HEK293 (cell line): ENCODE data around the gene STS.

ENCODE experiments used
- CTCF ChIA-PET: fragments of 350-600 bp; formaldehyde crosslinking; extraction: SDS; loops from one replicate; lab custom pipeline; 2021; ENCODE audit warnings: antibody characterized with exemption; lab: Yijun Ruan, JAX
- POLR2A ChIA-PET: fragments of 300-600 bp; formaldehyde crosslinking; extraction: SDS; loops from one replicate; lab custom pipeline; 2020; ENCODE audit warnings: antibody characterized with exemption, inconsistent platforms; lab: Yijun Ruan, JAX
- H3K27ac ChIP-seq: fragments of 200-500 bp; sonication (Bioruptor generic); 2 replicates; pipeline ENCODE4 v1.5.1; 2014; ENCODE audit warnings: low read depth, low read length, control low read depth, inconsistent platforms; ENCODE audit errors: extremely low read depth
- H3K36me3 ChIP-seq, 2 experiments: fragments of 200-500 bp in 1 of 2; sonication (Bioruptor generic) in 1 of 2; 1 replicate in 1 of 2; 2 replicates in 1 of 2; pipeline ENCODE4 v1.5.1; 2014 to 2017; ENCODE audit warnings: inconsistent platforms in 2 of 2, low read length in 2 of 2; ENCODE audit not compliant: control insufficient read depth in 2 of 2, insufficient read depth in 1 of 2
- H3K4me1 ChIP-seq: fragments of 200-500 bp; sonication (Bioruptor generic); 2 replicates; pipeline ENCODE4 v1.5.1; 2014; ENCODE audit warnings: mild to moderate bottlenecking, low read length, inconsistent platforms; ENCODE audit not compliant: control insufficient read depth, insufficient read depth
- H3K4me3 ChIP-seq: 2 replicates; pipeline ENCODE4 v1.5.1; 2011; ENCODE audit warnings: low read depth, mild to moderate bottlenecking, control low read depth, low read length, moderate library complexity
- H3K9me3 ChIP-seq: fragments of 200-500 bp; sonication (Bioruptor generic); 2 replicates; pipeline ENCODE4 v1.5.1; 2014; ENCODE audit warnings: low read depth, low read length, inconsistent platforms; ENCODE audit not compliant: control insufficient read depth, insufficient read depth
- BCL11A ChIP-seq: fragments of 450-650 bp; formaldehyde crosslinking; IDR thresholded peaks from 2 replicates; pipeline ENCODE4 v1.5.1; 2016; ENCODE audit warnings: low read depth, missing biosample characterization, missing genetic modification characterization
- EGR2 ChIP-seq: fragments of 450-650 bp; formaldehyde crosslinking; IDR thresholded peaks from 2 replicates; pipeline ENCODE4 v1.5.1; 2016; ENCODE audit warnings: low read depth, missing biosample characterization, missing genetic modification characterization
- KLF16 ChIP-seq: fragments of 450-650 bp; formaldehyde crosslinking; IDR thresholded peaks from 2 replicates; pipeline ENCODE4 v1.5.1; 2017; ENCODE audit warnings: missing biosample characterization, missing genetic modification characterization
- MZF1 ChIP-seq: fragments of 450-650 bp; formaldehyde crosslinking; IDR thresholded peaks from 2 replicates; pipeline ENCODE4 v1.5.1; 2017; ENCODE audit warnings: missing biosample characterization, missing genetic modification characterization, borderline replicate concordance
- SP3 ChIP-seq: fragments of 450-650 bp; formaldehyde crosslinking; IDR thresholded peaks from 2 replicates; pipeline ENCODE4 v1.5.1; 2016; ENCODE audit warnings: missing biosample characterization, missing genetic modification characterization
- ZBTB17 ChIP-seq: fragments of 450-650 bp; formaldehyde crosslinking; IDR thresholded peaks from 2 replicates; pipeline ENCODE4 v1.5.1; 2016; ENCODE audit warnings: missing biosample characterization, missing genetic modification characterization
- ZBTB7A ChIP-seq: fragments of 450-650 bp; formaldehyde crosslinking; IDR thresholded peaks from 2 replicates; pipeline ENCODE4 v1.5.1; 2016; ENCODE audit warnings: low read depth, missing biosample characterization, missing genetic modification characterization
- ZEB2 ChIP-seq: fragments of 450-650 bp; formaldehyde crosslinking; IDR thresholded peaks from 2 replicates; pipeline ENCODE4 v1.5.1; 2016; ENCODE audit warnings: missing biosample characterization, missing genetic modification characterization
- ZNF146 ChIP-seq: fragments of 450-650 bp; formaldehyde crosslinking; IDR thresholded peaks from 2 replicates; pipeline ENCODE4 v1.5.1; 2016; ENCODE audit warnings: missing biosample characterization, missing genetic modification characterization
- ZNF157 ChIP-seq: fragments of 450-650 bp; formaldehyde crosslinking; IDR thresholded peaks from 2 replicates; pipeline ENCODE4 v1.5.1; 2016; ENCODE audit warnings: missing biosample characterization, missing genetic modification characterization
- ZNF175 ChIP-seq: fragments of 450-650 bp; formaldehyde crosslinking; IDR thresholded peaks from 2 replicates; pipeline ENCODE4 v1.5.1; 2016; ENCODE audit warnings: missing biosample characterization, missing genetic modification characterization
- ZNF266 ChIP-seq: fragments of 450-650 bp; formaldehyde crosslinking; IDR thresholded peaks from 2 replicates; pipeline ENCODE4 v1.5.1; 2016; ENCODE audit warnings: missing biosample characterization, missing genetic modification characterization, low read depth
- ZNF302 ChIP-seq: fragments of 450-650 bp; formaldehyde crosslinking; IDR thresholded peaks from 2 replicates; pipeline ENCODE4 v1.5.1; 2016; ENCODE audit warnings: missing biosample characterization, missing genetic modification characterization, low read depth
- ZNF335 ChIP-seq: fragments of 450-650 bp; formaldehyde crosslinking; conservative IDR thresholded peaks from 2 replicates; pipeline ENCODE4 v1.5.1; 2016; ENCODE audit warnings: missing biosample characterization, missing genetic modification characterization
- ZNF37A ChIP-seq: fragments of 450-650 bp; IDR thresholded peaks from 2 replicates; pipeline ENCODE4 v1.5.1; 2018; ENCODE audit warnings: missing biosample characterization, missing genetic modification characterization
- ZNF514 ChIP-seq: fragments of 450-650 bp; formaldehyde crosslinking; IDR thresholded peaks from 2 replicates; pipeline ENCODE4 v1.5.1; 2016; ENCODE audit warnings: missing biosample characterization, missing genetic modification characterization
- ZNF549 ChIP-seq: fragments of 450-650 bp; IDR thresholded peaks from 2 replicates; pipeline ENCODE4 v1.5.1; 2018; ENCODE audit warnings: missing biosample characterization, missing genetic modification characterization, mild to moderate bottlenecking, inconsistent platforms, moderate library complexity
- ZNF560 ChIP-seq: fragments of 450-650 bp; formaldehyde crosslinking; IDR thresholded peaks from 2 replicates; pipeline ENCODE4 v1.5.1; 2017; ENCODE audit warnings: missing biosample characterization, missing genetic modification characterization, borderline replicate concordance
- ZNF621 ChIP-seq: fragments of 450-650 bp; formaldehyde crosslinking; IDR thresholded peaks from 2 replicates; pipeline ENCODE4 v1.5.1; 2017; ENCODE audit warnings: missing biosample characterization, missing genetic modification characterization
- ZNF664 ChIP-seq: fragments of 450-650 bp; formaldehyde crosslinking; IDR thresholded peaks from 2 replicates; pipeline ENCODE4 v1.5.1; 2016; ENCODE audit warnings: missing biosample characterization, missing genetic modification characterization
- ZNF701 ChIP-seq: fragments of 450-650 bp; formaldehyde crosslinking; IDR thresholded peaks from 2 replicates; pipeline ENCODE4 v1.5.1; 2016; ENCODE audit warnings: missing biosample characterization, missing genetic modification characterization
- ZNF768 ChIP-seq: fragments of 450-650 bp; formaldehyde crosslinking; IDR thresholded peaks from 2 replicates; pipeline ENCODE4 v1.5.1; 2018; ENCODE audit warnings: missing biosample characterization, mild to moderate bottlenecking, missing genetic modification characterization
- ZNF777 ChIP-seq: fragments of 450-650 bp; formaldehyde crosslinking; IDR thresholded peaks from 2 replicates; pipeline ENCODE4 v1.5.1; 2017; ENCODE audit warnings: missing biosample characterization, missing genetic modification characterization, borderline replicate concordance
- ZNF785 ChIP-seq: fragments of 450-650 bp; formaldehyde crosslinking; IDR thresholded peaks from 2 replicates; pipeline ENCODE4 v1.5.1; 2016; ENCODE audit warnings: missing biosample characterization, missing genetic modification characterization
- ZNF837 ChIP-seq: fragments of 450-650 bp; formaldehyde crosslinking; IDR thresholded peaks from 2 replicates; pipeline ENCODE4 v1.5.1; 2016; ENCODE audit warnings: missing biosample characterization, missing genetic modification characterization
- TF ChIP-seq, protein P1 (sequence below): fragments of 450-650 bp; formaldehyde crosslinking; IDR thresholded peaks from 2 replicates; pipeline ENCODE4 v1.5.1; 2016; ENCODE audit warnings: missing biosample characterization, missing genetic modification characterization, borderline replicate concordance
- TF ChIP-seq, protein P2 (sequence below): fragments of 450-650 bp; formaldehyde crosslinking; IDR thresholded peaks from 2 replicates; pipeline ENCODE4 v1.5.1; 2016; ENCODE audit warnings: missing biosample characterization, missing genetic modification characterization
- TF ChIP-seq, protein P3 (sequence below): fragments of 450-650 bp; formaldehyde crosslinking; IDR thresholded peaks from 2 replicates; pipeline ENCODE4 v1.5.0; 2017; ENCODE audit warnings: missing biosample characterization, missing genetic modification characterization, borderline replicate concordance
- TF ChIP-seq, protein P4 (sequence below): fragments of 450-650 bp; formaldehyde crosslinking; IDR thresholded peaks from 2 replicates; pipeline ENCODE4 v1.5.1; 2016; ENCODE audit warnings: missing biosample characterization, missing genetic modification characterization, borderline replicate concordance

STS gene

DNA sequence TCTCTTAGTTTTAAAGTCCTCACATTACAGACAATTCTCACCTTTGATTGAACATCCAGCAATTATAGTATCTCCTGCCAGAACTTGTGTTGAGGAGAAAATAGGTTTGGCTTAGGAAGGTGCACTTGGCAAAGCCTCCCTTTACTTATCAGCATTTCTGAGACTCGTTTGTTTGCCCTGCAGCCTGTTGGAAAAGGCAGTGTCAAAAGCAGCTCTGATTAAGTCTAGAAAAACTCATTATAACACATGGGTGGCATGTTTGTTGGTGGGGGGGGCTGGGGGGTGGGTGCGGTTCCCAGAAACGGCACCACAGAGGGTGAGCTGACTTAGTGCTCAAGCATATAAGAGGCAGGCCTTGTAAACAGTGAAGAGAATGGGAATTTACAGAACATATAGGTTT, 22.1 kb downstream of the STS start:
- CTCF ChIA-PET = no interaction called here
- no peak for TF ChIP-seq ZBTB17 (tag by site-specific recombination)
- TF ChIP-seq ZNF335 (tag by site-specific recombination) = no peak
- TF ChIP-seq ZNF549 = no peak
- TF ChIP-seq ZNF664 = no peak
- no peak for TF ChIP-seq ZNF777 (tag by site-specific recombination)
- no peak for TF ChIP-seq ZNF560 (tag by site-specific recombination)
- no peak for TF ChIP-seq ZNF146 (tag by site-specific recombination)
- TF ChIP-seq ZNF514 (tag by site-specific recombination) = no peak
- TF ChIP-seq ZNF837 (tag by site-specific recombination) = no peak
- no peak for TF ChIP-seq ZNF175 (tag by site-specific recombination)
- TF ChIP-seq ZNF785 (tag by site-specific recombination) = no peak
- TF ChIP-seq SP3 = no peak
- no peak for TF ChIP-seq ZNF768 (tag by site-specific recombination)
- no peak for TF ChIP-seq ZNF621 (tag by site-specific recombination)
- TF ChIP-seq MZF1 (tag by site-specific recombination) = no peak
- H3K4me1 ChIP-seq = no peaks in the 10 kb centered on the region
- H3K36me3 ChIP-seq = no peaks in the 10 kb centered on the region
- no peaks in the 10 kb centered on the region for H3K9me3 ChIP-seq
- POLR2A ChIA-PET = no interaction called here
- H3K27ac ChIP-seq = no peak overlapping the region
- no peak overlapping the region for H3K4me3 ChIP-seq

DNA sequence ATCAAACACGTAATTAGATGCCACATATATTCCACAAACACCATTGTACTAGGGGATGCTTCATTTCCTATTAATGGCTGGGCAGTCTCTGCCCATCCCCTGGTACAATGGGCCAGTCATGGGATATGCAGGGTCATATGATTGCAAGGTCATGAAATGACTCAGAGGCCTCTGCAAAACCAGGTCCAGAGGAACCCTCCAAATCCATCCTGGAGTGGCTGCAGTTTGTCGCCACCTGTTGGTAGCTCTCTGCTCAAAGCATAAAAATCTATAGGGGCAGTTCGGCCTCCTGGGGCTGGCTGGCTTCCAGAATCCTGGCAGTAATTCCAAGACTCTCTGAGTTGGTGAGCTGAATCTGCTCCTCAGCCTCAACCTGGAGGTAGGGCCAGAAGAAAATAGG, 23.4 kb downstream of the STS start:
- Histone ChIP-seq H3K4me1 (no peaks in the 10 kb centered on the region), H3K27ac (no peak overlapping the region), H3K9me3 (no peaks in the 10 kb centered on the region), H3K36me3 (no peaks in the 10 kb centered on the region), H3K4me3 (no peak overlapping the region)
- ChIA-PET CTCF (interaction anchor here (0.5 to 1.5 kb wide), 7 partner anchors 11 to 1690 kb away, joined by 3 to 6 read pairs (median 3); no protein-coding TSS in a partner anchor), POLR2A (no interaction called here)
- TF ChIP-seq ZNF266 (tag by site-specific recombination) (no peak), ZNF157 (tag by site-specific recombination) (no peak), BCL11A (tag by site-specific recombination) (no peak), ZNF701 (tag by site-specific recombination) (no peak), ZEB2 (tag by site-specific recombination) (no peak), EGR2 (tag by site-specific recombination) (no peak), ZNF37A (tag by site-specific recombination) (no peak), ZBTB7A (tag by site-specific recombination) (no peak), ZNF302 (tag by site-specific recombination) (no peak), KLF16 (no peak)
- TF ChIP-seq, protein P1, sequence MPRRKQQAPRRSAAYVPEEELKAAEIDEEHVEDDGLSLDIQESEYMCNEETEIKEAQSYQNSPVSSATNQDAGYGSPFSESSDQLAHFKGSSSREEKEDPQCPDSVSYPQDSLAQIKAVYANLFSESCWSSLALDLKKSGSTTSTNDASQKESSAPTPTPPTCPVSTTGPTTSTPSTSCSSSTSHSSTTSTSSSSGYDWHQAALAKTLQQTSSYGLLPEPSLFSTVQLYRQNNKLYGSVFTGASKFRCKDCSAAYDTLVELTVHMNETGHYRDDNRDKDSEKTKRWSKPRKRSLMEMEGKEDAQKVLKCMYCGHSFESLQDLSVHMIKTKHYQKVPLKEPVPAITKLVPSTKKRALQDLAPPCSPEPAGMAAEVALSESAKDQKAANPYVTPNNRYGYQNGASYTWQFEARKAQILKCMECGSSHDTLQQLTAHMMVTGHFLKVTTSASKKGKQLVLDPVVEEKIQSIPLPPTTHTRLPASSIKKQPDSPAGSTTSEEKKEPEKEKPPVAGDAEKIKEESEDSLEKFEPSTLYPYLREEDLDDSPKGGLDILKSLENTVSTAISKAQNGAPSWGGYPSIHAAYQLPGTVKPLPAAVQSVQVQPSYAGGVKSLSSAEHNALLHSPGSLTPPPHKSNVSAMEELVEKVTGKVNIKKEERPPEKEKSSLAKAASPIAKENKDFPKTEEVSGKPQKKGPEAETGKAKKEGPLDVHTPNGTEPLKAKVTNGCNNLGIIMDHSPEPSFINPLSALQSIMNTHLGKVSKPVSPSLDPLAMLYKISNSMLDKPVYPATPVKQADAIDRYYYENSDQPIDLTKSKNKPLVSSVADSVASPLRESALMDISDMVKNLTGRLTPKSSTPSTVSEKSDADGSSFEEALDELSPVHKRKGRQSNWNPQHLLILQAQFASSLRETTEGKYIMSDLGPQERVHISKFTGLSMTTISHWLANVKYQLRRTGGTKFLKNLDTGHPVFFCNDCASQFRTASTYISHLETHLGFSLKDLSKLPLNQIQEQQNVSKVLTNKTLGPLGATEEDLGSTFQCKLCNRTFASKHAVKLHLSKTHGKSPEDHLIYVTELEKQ (tag by site-specific recombination) = no peak
- TF ChIP-seq, protein P2, sequence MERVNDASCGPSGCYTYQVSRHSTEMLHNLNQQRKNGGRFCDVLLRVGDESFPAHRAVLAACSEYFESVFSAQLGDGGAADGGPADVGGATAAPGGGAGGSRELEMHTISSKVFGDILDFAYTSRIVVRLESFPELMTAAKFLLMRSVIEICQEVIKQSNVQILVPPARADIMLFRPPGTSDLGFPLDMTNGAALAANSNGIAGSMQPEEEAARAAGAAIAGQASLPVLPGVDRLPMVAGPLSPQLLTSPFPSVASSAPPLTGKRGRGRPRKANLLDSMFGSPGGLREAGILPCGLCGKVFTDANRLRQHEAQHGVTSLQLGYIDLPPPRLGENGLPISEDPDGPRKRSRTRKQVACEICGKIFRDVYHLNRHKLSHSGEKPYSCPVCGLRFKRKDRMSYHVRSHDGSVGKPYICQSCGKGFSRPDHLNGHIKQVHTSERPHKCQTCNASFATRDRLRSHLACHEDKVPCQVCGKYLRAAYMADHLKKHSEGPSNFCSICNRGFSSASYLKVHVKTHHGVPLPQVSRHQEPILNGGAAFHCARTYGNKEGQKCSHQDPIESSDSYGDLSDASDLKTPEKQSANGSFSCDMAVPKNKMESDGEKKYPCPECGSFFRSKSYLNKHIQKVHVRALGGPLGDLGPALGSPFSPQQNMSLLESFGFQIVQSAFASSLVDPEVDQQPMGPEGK = no peak
- TF ChIP-seq, protein P3, sequence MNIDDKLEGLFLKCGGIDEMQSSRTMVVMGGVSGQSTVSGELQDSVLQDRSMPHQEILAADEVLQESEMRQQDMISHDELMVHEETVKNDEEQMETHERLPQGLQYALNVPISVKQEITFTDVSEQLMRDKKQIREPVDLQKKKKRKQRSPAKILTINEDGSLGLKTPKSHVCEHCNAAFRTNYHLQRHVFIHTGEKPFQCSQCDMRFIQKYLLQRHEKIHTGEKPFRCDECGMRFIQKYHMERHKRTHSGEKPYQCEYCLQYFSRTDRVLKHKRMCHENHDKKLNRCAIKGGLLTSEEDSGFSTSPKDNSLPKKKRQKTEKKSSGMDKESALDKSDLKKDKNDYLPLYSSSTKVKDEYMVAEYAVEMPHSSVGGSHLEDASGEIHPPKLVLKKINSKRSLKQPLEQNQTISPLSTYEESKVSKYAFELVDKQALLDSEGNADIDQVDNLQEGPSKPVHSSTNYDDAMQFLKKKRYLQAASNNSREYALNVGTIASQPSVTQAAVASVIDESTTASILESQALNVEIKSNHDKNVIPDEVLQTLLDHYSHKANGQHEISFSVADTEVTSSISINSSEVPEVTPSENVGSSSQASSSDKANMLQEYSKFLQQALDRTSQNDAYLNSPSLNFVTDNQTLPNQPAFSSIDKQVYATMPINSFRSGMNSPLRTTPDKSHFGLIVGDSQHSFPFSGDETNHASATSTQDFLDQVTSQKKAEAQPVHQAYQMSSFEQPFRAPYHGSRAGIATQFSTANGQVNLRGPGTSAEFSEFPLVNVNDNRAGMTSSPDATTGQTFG (tag by site-specific recombination) = no peak
- TF ChIP-seq, protein P4, sequence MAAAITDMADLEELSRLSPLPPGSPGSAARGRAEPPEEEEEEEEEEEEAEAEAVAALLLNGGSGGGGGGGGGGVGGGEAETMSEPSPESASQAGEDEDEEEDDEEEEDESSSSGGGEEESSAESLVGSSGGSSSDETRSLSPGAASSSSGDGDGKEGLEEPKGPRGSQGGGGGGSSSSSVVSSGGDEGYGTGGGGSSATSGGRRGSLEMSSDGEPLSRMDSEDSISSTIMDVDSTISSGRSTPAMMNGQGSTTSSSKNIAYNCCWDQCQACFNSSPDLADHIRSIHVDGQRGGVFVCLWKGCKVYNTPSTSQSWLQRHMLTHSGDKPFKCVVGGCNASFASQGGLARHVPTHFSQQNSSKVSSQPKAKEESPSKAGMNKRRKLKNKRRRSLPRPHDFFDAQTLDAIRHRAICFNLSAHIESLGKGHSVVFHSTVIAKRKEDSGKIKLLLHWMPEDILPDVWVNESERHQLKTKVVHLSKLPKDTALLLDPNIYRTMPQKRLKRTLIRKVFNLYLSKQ = no peak
